Posterior cingulate gyrus (tissue), 11 donors: ENCODE data around the gene DHRS9.
"Not testable (repeated sequence)": the region's sequence is repeated elsewhere in the genome, so short reads cannot be mapped to it uniquely, and the experiment has no call there.

ENCODE experiments used
- DNase-seq, 10 donors: peaks; one replicate each; pipeline versions ENCODE4 v3.0.0 to v3.0.0-alpha.2; 2020 to 2021; ENCODE audit warnings: mixed read lengths in 3 of 10
- intact Hi-C: fragments of 100-400 bp; cut with DNase I; formaldehyde crosslinking; loops from one replicate; pipeline ENCODE4 v1.15.1; 2023

Gene DHRS9

DNA sequence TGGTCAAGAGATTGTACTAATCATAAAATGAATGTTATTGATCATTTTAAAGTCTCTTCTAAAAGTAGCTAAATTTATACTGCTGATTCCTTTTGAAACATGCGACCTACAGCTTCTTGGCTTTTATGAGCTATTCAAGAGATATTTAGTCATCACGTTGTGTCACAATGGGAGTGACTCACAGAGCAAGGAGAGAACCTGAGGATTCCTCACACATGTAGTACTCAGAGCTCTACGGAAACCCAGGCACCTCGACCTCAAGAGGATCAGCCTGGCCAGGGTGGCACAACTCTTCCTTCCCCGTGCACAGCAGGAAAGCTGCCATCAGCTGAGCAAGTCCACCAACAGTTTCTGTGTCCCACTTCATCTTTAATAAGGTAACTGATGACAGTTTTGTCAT lies at the start of gene DHRS9:
TSS of gene DHRS9 (plus strand) at position 223 of the 400 bp plus-strand sequence. CDS start 12,019 bp downstream, outside the sequence.
- intact Hi-C loops, result no loop called here
- no peak for DNase-seq

DNA sequence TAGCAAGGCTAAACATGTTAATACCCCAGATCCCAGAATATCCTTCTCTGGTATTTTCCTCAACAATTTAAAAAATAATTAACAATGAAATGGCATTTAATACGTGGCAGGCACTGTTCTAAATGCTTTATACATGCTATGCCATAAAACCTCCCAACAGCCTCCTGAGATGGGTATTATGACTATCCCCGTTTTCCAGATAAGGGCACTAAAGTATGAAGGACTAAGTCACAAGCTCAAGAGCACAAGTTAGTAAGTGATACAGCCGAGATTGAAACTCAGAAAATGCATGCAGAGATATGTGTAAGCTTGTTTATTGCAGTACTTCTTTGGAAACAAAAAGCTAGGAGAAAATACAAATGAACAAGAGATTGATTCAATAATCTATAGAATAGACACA lies 46.2 kb upstream of the DHRS9 start:
- no peak for DNase-seq
- intact Hi-C loops, result no loop called here

- intact Hi-C loops, result no loop called here
- DNase-seq, result no peak
Measured at GRCh38 chr2:169026056-169026455, 43.3 kb upstream of the DHRS9 start.

DNA sequence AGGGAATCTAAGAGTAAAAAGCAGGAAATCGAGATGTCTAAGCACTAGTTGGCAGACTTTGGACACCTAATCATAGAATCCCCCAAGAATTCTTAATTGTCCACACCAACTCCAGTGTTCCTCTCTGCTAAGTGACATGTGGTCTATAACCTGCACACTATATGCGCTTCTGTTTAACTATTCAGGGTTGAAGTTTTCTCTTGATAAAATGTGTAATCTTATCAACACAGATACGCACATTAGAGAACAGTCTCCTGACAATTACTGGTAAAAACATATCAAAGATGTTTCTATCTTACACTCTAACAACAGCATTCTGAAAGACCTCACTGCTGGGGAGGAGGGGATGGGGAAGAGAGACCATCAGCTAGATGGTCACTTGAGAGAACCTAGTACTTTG lies 42.1 kb upstream of the DHRS9 start:
- DNase-seq, result no peak
- intact Hi-C loops, result no loop called here

DNA sequence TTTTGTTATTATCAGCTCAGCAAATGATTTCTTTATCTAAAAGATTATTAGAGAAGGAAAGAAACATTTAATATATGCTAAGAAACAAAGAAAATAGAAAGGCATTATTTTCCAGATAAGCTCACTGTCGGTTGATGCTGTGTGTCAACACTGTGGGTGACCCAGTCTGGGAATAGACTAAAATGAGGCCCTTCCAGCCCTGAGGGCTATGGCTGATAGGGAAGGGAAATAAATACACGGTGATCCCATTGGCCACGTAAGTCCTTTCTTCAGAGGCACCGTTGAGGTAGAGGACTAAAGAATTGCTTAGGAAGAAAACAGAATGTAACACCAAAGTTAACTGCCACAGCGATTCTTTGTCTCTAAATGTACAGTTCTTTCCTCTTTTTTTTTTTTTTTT lies 40.0 kb upstream of the DHRS9 start:
- intact Hi-C loops, result no loop called here
- DNase-seq, result no peak

GRCh38 chr2:169031202-169031601 lies 38.2 kb upstream of the DHRS9 start, which contains the start of gene ABCB11:
TSS of gene ABCB11 (minus strand) at chr2:169031324. CDS start at chr2:169018125, 13,199 bp downstream.
- intact Hi-C loops, result no loop called here
- no peak for DNase-seq

DNA sequence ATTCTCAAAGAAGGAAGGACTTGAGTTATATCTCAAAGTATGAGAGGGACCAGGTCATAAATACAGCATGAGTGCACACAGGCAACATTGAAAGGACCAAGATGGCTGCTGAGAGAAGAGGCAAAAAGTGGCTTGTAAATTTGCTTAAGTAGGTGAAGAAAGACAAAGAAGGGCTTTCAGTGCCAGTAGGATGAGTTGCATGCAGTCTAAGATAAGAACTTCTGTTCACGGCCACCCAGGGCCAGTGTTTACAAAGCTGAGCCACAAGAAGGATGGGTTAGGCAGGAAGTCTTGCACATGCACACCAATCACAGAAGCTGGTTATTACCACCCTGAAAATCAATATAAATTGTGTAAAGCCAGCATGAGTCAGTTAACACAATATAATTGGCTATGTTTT lies 35.1 kb upstream of the DHRS9 start:
- no peak for DNase-seq
- intact Hi-C loops, result no loop called here

- intact Hi-C loops, result no loop called here
Measured at GRCh38 chr2:169034984-169035544, 34.3 kb upstream of the DHRS9 start.

DNA sequence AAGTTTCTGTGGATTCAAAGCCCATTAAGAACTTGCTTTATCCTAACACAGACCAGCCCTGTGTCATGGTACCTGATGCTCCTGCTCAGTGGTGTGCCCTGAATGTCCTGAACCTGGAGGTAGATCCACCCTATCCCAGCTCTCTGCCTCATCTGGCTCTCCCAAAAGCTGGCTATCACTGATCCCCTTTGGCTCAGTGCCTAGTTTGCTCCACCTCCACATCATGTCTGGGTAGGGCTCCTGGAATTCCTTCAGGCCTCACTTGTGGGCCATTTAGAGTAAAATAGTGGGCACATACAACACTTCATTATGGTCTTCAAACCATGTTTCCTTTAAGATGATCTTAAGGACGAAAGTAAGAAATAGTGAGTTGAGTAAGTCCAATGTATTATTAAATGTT lies 33.5 kb upstream of the DHRS9 start:
- DNase-seq, result no peak
- intact Hi-C loops, result no loop called here

More at GRCh38 chr2:169034984-169035544, 34.3 kb upstream of the DHRS9 start:
- DNase-seq, result no peak

DNA sequence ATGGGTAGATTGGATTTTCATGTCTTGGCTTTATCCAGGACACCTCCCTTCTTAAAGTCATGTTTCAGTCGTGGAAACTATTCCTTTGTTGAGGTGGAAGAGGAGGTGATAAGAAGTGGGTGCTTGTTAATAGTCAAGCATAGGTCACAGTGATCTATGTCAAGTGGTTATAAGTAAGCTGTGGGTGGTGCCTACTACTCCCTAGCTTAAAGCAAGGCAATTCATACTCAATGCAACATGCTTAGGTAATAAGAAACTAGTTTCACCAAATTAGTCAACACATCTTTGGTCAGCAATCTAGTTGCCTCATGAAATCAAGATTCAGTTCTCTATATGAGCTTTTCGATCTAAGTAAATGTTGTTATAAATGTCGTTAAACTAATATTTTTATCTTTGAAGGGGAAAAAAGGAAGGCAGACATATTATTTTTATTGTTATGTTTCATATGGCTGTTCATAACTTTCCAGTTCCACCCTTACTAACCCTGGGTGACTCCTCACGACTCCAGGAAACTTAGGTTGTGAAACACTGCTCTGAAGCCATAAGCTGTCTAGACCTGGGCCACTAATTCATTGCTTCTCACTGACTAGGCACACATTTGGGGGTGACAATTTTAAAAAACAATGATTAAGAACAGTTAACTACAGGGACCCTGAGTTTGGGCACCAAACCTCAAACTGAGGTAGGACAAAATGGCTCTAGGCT lies 32.5 kb upstream of the DHRS9 start:
- intact Hi-C loops, result no loop called here
- no peak for DNase-seq

- DNase-seq, result no peak
- intact Hi-C loops, result no loop called here
Measured at GRCh38 chr2:169038338-169038757, 31.0 kb upstream of the DHRS9 start.

DNA sequence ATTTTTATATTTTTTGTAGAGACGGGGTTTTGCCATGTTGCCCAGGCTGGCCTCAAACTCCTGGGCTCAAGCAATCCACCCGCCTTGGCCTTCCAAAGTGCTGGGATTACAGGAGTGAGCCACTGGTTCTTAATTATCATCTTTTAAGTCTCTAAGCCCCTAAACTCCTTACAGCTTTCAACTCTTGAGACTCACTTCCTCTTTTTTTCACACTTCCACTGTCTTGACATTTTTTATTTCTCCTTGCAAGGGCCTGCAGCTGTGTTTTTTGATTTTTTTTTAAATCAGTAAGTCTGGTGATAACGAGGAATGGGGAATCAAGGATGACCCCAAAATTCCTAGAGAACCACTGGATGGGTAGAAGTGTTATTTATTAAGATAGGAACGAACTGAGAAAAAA lies 29.7 kb upstream of the DHRS9 start:
- intact Hi-C loops, result no loop called here
- DNase-seq, result no peak

DNA sequence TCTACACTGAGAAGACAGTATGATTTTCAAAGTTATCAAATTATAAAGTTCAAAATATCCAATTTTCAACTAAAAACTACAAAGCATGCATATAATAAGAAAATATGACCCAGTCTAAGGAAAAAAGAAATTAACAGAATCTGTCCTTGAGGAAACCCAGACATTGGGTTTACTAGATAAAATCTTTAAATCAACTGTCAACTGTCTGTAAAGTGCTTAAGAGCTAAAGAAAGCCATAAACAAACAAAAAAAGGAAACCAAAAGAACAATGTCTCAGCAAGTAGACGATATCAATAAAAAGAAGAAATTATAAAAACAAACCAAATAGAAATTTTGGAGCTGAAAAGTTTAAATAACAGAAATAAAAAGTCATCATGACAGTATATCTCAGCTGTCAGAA lies 27.8 kb upstream of the DHRS9 start:
- intact Hi-C loops, result no loop called here
- no peak for DNase-seq

GRCh38 chr2:169042856-169043255 lies 26.5 kb upstream of the DHRS9 start:
- DNase-seq, result no peak
- intact Hi-C loops, result no loop called here

DNA sequence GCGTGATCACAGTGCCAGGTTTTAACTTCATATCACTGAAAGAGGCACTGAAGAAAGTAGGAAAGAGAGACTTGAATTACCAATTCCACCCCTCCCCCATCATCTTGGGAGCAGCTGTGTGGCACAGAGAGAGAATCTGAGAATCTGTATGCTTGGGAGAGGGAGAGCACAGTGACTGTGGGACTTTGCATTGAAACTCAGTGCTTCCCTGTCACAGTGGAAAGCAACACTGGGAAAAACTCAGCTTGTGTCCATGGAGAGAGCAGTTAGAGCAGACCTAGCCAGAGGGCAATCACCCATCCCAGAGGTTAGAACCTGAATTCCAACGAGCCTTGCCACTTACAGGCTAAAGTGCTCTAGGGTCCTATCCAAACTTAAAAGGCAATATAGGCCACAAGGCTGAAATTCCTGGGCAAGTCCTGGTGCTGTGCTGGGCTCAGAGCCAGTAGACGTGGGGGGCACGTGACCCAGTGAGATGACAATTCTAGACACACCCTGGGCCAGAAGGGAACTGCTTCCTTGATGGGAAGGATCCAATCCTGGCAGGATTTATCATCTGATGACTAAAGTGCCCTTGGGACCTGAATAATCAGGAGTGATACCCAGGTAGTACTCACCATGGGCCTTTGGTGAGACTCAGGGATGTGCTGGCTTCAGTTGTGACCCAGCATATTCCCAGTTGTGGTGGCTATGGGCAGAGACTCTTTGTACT lies 22.8 kb upstream of the DHRS9 start:
- no peak for DNase-seq
- intact Hi-C loops, result no loop called here

GRCh38 chr2:169047256-169048250 lies 21.8 kb upstream of the DHRS9 start:
- intact Hi-C loops, result no loop called here

DNA sequence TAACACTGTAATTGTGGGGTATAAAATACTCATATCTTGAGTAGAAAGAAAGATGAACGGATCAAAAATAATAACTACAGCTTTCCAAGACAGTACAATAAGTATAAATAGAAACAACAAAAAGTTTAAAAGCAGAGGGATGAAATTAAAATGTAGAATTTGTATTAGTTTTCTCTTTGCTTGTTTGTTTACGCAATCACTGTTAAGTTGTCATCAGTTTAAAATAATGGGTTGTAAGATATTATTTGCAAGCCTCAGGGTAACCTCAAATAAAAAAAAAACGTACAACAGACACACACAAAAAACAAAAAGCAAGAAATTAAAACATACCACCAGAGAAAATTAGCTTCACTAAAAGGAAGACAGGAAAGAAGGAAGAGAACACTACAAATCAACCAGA lies 20.2 kb upstream of the DHRS9 start:
- intact Hi-C loops, result no loop called here
- no peak for DNase-seq

More at GRCh38 chr2:169047256-169048250, 21.8 kb upstream of the DHRS9 start:
- no peak for DNase-seq

DNA sequence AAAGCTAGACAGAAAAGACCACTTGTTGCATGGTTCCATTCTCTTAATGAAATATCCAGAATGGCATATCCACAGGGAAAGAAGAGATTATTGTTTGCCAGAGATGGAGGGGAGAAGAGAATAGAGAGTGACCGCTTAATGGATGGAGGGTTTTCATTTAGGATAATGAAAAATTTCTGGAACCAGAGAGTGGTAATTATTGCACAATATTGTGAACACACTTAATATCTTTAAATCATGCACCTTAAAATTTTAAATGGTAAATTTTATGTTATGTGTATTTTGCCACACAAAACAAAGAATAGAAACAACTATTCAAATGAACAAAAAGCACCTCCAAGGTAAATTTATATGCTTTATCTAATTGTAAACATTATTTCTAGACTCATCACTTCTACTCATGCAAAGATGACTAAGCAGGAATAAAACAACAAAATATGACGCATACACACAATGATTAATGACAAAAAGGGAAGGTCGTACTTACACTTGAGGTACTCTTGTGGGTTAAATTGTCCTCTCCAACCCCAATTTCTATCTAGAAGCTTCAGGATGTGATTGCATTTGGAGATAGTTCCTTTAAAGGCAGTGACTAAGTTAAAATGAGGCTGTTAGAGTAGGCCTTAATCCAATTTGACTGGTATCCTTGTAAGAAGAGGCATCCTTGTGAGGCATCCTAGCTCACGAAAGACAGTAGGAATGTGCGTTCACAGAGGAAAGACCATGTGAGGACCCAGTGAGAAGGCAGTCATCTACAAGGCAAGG lies 18.7 kb upstream of the DHRS9 start:
- intact Hi-C loops, result no loop called here
- DNase-seq, result no peak

DNA sequence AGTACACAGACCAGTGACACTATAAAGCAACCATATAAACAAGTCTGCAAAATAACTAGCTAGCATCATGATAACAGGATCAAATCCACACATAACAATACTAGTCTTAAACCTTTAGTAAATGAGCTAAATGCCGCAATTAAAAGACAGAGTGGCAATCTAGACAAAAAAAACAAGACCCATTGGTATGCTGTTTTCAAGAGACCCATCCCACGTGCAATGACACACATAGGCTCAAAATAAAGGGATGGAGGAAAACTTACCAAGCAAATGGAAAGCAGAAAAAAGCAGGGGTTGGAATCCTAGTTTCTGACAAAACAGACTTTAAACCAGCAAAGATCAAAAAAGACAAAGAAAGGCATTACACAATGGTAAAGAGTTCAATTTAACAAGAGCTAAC lies 14.8 kb upstream of the DHRS9 start:
- DNase-seq, intact Hi-C loops: not testable (repeated sequence)

- DNase-seq, result peak in 1 of 10 donors; percentile 53
- intact Hi-C loops, result not testable (repeated sequence)
Measured at GRCh38 chr2:169064199-169064598, 5.2 kb upstream of the DHRS9 start.
